ENCODE results near the gene MS4A7. TPM values are rescaled to one million over a fixed set of nuclear protein-coding genes. Genes with fewer than 3 reads are reported as not detected.

The MS4A7 gene
- total and polyA plus RNA-seq, 2 experiments from 2014 or later: not detected

GRCh38 chr11:60420015-60420414 is 41.7 kb downstream of the MS4A7 start:
- Histone ChIP-seq H3K4me2 (ENCODE audit: unreplicated experiment) (no peak overlapping the region), H3K9me2 (ENCODE audit: insufficient read depth) (no peaks in the 10 kb centered on the region), H3K27me3 (replicated peaks; ENCODE audit: insufficient read depth) (no peaks in the 10 kb centered on the region), H4K20me1 (ENCODE audit: insufficient read depth) (no peaks in the 10 kb centered on the region), H3K79me2 (ENCODE audit: insufficient read depth) (no peaks in the 10 kb centered on the region), H3K36me3 (ENCODE audit: low read depth) (no peaks in the 10 kb centered on the region), H3K27ac (no peak overlapping the region), H3K9ac (no peak overlapping the region), H3K9me3 (ENCODE audit: low read depth) (no peaks in the 10 kb centered on the region), H3K4me3 (no peak overlapping the region), H3K4me1 (ENCODE audit: insufficient read depth) (no peaks in the 10 kb centered on the region), H3F3A (ENCODE audit: insufficient read depth) (no peaks in the 10 kb centered on the region), H2AFZ (no peak overlapping the region)
- WGBS, 2 experiments (ENCODE audit: low coverage in 1 of 2, low lambda C conversion rate in 2 of 2, missing lambda C conversion rate in 2 of 2): 0% methylated on average over 2 of the region's 2 CpGs
- no peak for TF ChIP-seq EZH2phosphoT487 (IDR thresholded peaks at IDR 0.05; ENCODE audit: insufficient read depth, low read depth)
- no peak for TF ChIP-seq EZH2 (IDR thresholded peaks at IDR 0.05; ENCODE audit: insufficient read depth, poor library complexity, severe bottlenecking)
- in situ Hi-C loops (cut with MboI): no loop called here
- no peak for DNase-seq

- no peak overlapping the region for H3K4me3 ChIP-seq
- no peaks in the 10 kb centered on the region for H4K20me1 ChIP-seq (ENCODE audit: insufficient read depth)
- H3K4me1 ChIP-seq (ENCODE audit: insufficient read depth): no peaks in the 10 kb centered on the region
- TF ChIP-seq EZH2phosphoT487 (IDR thresholded peaks at IDR 0.05; ENCODE audit: insufficient read depth, low read depth) (no peak), EZH2 (IDR thresholded peaks at IDR 0.05; ENCODE audit: insufficient read depth, poor library complexity, severe bottlenecking) (no peak)
- H3K4me2 ChIP-seq (ENCODE audit: unreplicated experiment): no peak overlapping the region
- no peak for DNase-seq
- H3K9ac ChIP-seq: no peak overlapping the region
- no peaks in the 10 kb centered on the region for H3K79me2 ChIP-seq (ENCODE audit: insufficient read depth)
- H3K27me3 ChIP-seq (replicated peaks; ENCODE audit: insufficient read depth): no peaks in the 10 kb centered on the region
- no peaks in the 10 kb centered on the region for H3K9me3 ChIP-seq (ENCODE audit: low read depth)
- H2AFZ ChIP-seq: no peak overlapping the region
- 5 to 7% methylated on average over 1 of the region's 1 CpG for WGBS, 2 experiments (ENCODE audit: low coverage in 1 of 2, low lambda C conversion rate in 2 of 2, missing lambda C conversion rate in 2 of 2)
- no peaks in the 10 kb centered on the region for H3K36me3 ChIP-seq (ENCODE audit: low read depth)
- no peak overlapping the region for H3K27ac ChIP-seq
- no peaks in the 10 kb centered on the region for H3K9me2 ChIP-seq (ENCODE audit: insufficient read depth)
- in situ Hi-C loops (cut with MboI): no loop called here
- H3F3A ChIP-seq (ENCODE audit: insufficient read depth): no peaks in the 10 kb centered on the region
Observed at GRCh38 chr11:60422609-60423008, 44.3 kb downstream of the MS4A7 start.

- H3K36me3 ChIP-seq (ENCODE audit: low read depth): no peaks in the 10 kb centered on the region
- no peak overlapping the region for H3K9ac ChIP-seq
- H3K4me2 ChIP-seq (ENCODE audit: unreplicated experiment): no peak overlapping the region
- no peaks in the 10 kb centered on the region for H3K27me3 ChIP-seq (replicated peaks; ENCODE audit: insufficient read depth)
- no peak overlapping the region for H2AFZ ChIP-seq
- H3K4me1 ChIP-seq (ENCODE audit: insufficient read depth): no peaks in the 10 kb centered on the region
- H3K9me3 ChIP-seq (ENCODE audit: low read depth): no peaks in the 10 kb centered on the region
- H4K20me1 ChIP-seq (ENCODE audit: insufficient read depth): no peaks in the 10 kb centered on the region
- DNase-seq: peak; percentile 0
- TF ChIP-seq EZH2 (IDR thresholded peaks at IDR 0.05; ENCODE audit: insufficient read depth, poor library complexity, severe bottlenecking) (no peak), EZH2phosphoT487 (IDR thresholded peaks at IDR 0.05; ENCODE audit: insufficient read depth, low read depth) (no peak)
- no peaks in the 10 kb centered on the region for H3K79me2 ChIP-seq (ENCODE audit: insufficient read depth)
- H3K4me3 ChIP-seq: no peak overlapping the region
- no peaks in the 10 kb centered on the region for H3F3A ChIP-seq (ENCODE audit: insufficient read depth)
- H3K9me2 ChIP-seq (ENCODE audit: insufficient read depth): no peaks in the 10 kb centered on the region
- no peak overlapping the region for H3K27ac ChIP-seq
- 4 to 6% methylated on average over 2 of the region's 2 CpGs for WGBS, 2 experiments (ENCODE audit: low coverage in 1 of 2, low lambda C conversion rate in 2 of 2, missing lambda C conversion rate in 2 of 2)
- in situ Hi-C loops (cut with MboI): no loop called here
Observed at GRCh38 chr11:60428517-60428916, 50.2 kb downstream of the MS4A7 start.

- Histone ChIP-seq H4K20me1 (ENCODE audit: insufficient read depth) (no peaks in the 10 kb centered on the region), H3K27me3 (replicated peaks; ENCODE audit: insufficient read depth) (no peaks in the 10 kb centered on the region), H3K79me2 (ENCODE audit: insufficient read depth) (no peaks in the 10 kb centered on the region), H3K9ac (no peak within 1 kb of the TSS), H3F3A (ENCODE audit: insufficient read depth) (no peaks in the 10 kb centered on the region), H3K4me1 (ENCODE audit: insufficient read depth) (no peaks in the 10 kb centered on the region), H3K9me3 (ENCODE audit: low read depth) (no peaks in the 10 kb centered on the region), H2AFZ (no peak within 1 kb of the TSS), H3K36me3 (ENCODE audit: low read depth) (no peaks in the 10 kb centered on the region), H3K9me2 (ENCODE audit: insufficient read depth) (no peaks in the 10 kb centered on the region), H3K4me3 (no peak within 1 kb of the TSS), H3K4me2 (ENCODE audit: unreplicated experiment) (no peak within 1 kb of the TSS), H3K27ac (no peak within 1 kb of the TSS)
- 72 to 78% methylated on average over 5 of the region's 5 CpGs for WGBS, 2 experiments (ENCODE audit: low coverage in 1 of 2, low lambda C conversion rate in 2 of 2, missing lambda C conversion rate in 2 of 2)
- DNase-seq: no peak
- TF ChIP-seq EZH2 (IDR thresholded peaks at IDR 0.05; ENCODE audit: insufficient read depth, poor library complexity, severe bottlenecking) (no peak), EZH2phosphoT487 (IDR thresholded peaks at IDR 0.05; ENCODE audit: insufficient read depth, low read depth) (no peak)
- in situ Hi-C loops (cut with MboI): no loop called here
Observed at GRCh38 chr11:60429272-60429671, 50.9 kb downstream of the MS4A7 start, which contains the start of gene MS4A5. MS4A5 (plus strand) TSS chr11:60429572; CDS start chr11:60429675, 103 bp downstream.

- H3K9me2 ChIP-seq (ENCODE audit: insufficient read depth): no peaks in the 10 kb centered on the region
- WGBS, 2 experiments (ENCODE audit: low coverage in 1 of 2, low lambda C conversion rate in 2 of 2, missing lambda C conversion rate in 2 of 2): 19 to 26% methylated on average over 2 of the region's 2 CpGs
- H4K20me1 ChIP-seq (ENCODE audit: insufficient read depth): no peaks in the 10 kb centered on the region
- H3K36me3 ChIP-seq (ENCODE audit: low read depth): no peaks in the 10 kb centered on the region
- no peaks in the 10 kb centered on the region for H3F3A ChIP-seq (ENCODE audit: insufficient read depth)
- no peaks in the 10 kb centered on the region for H3K9me3 ChIP-seq (ENCODE audit: low read depth)
- no peak overlapping the region for H2AFZ ChIP-seq
- no peak overlapping the region for H3K4me2 ChIP-seq (ENCODE audit: unreplicated experiment)
- H3K9ac ChIP-seq: no peak overlapping the region
- TF ChIP-seq EZH2 (IDR thresholded peaks at IDR 0.05; ENCODE audit: insufficient read depth, poor library complexity, severe bottlenecking): no peak
- no peak for TF ChIP-seq EZH2phosphoT487 (IDR thresholded peaks at IDR 0.05; ENCODE audit: insufficient read depth, low read depth)
- H3K27me3 ChIP-seq (replicated peaks; ENCODE audit: insufficient read depth): no peaks in the 10 kb centered on the region
- H3K79me2 ChIP-seq (ENCODE audit: insufficient read depth): no peaks in the 10 kb centered on the region
- H3K4me1 ChIP-seq (ENCODE audit: insufficient read depth): no peaks in the 10 kb centered on the region
- in situ Hi-C loops (cut with MboI): no loop called here
- H3K4me3 ChIP-seq: no peak overlapping the region
- no peak for DNase-seq
- no peak overlapping the region for H3K27ac ChIP-seq
Observed at GRCh38 chr11:60431251-60431650, 52.9 kb downstream of the MS4A7 start.

Measured in GM23248 (cell line).